NT2/D1 (cell line): ENCODE data around the gene KDM4D.

Experiments
- SUZ12 ChIP-seq: IDR thresholded peaks from 2 replicates; pipeline ENCODE4 v1.6.1; 2011; ENCODE audit not compliant: insufficient read length, insufficient read depth; ENCODE audit errors: extremely low read depth
- YY1 ChIP-seq: IDR thresholded peaks from 2 replicates; pipeline ENCODE4 v1.6.1; 2011; ENCODE audit not compliant: insufficient read length, insufficient read depth
- ZNF274 ChIP-seq: IDR thresholded peaks from 2 replicates; pipeline ENCODE4 v1.6.1; 2011; ENCODE audit warnings: mild to moderate bottlenecking, low read depth, low read length

GRCh38 chr11:94987378-94987777 lies 13.9 kb downstream of the KDM4D start:
- TF ChIP-seq ZNF274 (no peak), SUZ12 (no peak), YY1 (no peak)
